Neural progenitor cell (in vitro differentiated cells): Measurements from ENCODE around the gene RCSD1.

ENCODE experiments used
- EZH2phosphoT487 ChIP-seq: fragments of 200-600 bp; sonication (generic); IDR thresholded peaks from 2 replicates; pipeline ENCODE4 v1.6.1; 2017; ENCODE audit warnings: antibody characterized with exemption
- TF ChIP-seq, protein P1 (sequence below): fragments of 200-600 bp; sonication (generic); IDR thresholded peaks from 2 replicates; pipeline ENCODE4 v1.5.1; 2017; ENCODE audit warnings: antibody characterized with exemption, mild to moderate bottlenecking

DNA sequence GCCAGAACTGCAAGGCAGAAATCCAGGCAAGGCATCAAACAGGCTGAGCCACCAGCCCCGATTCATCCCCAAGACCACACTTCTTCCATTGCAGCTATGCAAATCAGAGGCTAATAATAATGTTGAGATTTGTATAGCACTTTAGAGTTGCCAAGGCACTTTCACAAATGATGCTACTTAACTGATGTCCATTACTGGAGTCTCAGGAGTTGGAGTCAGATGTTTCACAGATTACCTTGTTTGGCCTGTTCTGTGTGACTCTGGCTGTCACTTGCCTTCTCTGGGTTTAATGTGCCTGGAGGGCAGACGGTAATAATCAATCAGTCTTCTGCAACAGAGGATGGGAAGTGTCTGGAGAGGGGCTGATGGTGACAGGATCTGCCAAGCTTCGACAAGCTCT is 51.0 kb downstream of the RCSD1 start:
- no peak for TF ChIP-seq EZH2phosphoT487
- TF ChIP-seq, protein P1, sequence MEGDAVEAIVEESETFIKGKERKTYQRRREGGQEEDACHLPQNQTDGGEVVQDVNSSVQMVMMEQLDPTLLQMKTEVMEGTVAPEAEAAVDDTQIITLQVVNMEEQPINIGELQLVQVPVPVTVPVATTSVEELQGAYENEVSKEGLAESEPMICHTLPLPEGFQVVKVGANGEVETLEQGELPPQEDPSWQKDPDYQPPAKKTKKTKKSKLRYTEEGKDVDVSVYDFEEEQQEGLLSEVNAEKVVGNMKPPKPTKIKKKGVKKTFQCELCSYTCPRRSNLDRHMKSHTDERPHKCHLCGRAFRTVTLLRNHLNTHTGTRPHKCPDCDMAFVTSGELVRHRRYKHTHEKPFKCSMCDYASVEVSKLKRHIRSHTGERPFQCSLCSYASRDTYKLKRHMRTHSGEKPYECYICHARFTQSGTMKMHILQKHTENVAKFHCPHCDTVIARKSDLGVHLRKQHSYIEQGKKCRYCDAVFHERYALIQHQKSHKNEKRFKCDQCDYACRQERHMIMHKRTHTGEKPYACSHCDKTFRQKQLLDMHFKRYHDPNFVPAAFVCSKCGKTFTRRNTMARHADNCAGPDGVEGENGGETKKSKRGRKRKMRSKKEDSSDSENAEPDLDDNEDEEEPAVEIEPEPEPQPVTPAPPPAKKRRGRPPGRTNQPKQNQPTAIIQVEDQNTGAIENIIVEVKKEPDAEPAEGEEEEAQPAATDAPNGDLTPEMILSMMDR: no peak
